IPS DF 6.9 (cell line): Measurements from ENCODE around the gene ETS2.
"Not testable (repeated sequence)": the region's sequence is repeated elsewhere in the genome, so short reads cannot be mapped to it uniquely, and the experiment has no call there.

ENCODE experiments used
- DNase-seq: peaks from one replicate; pipeline ENCODE4 v3.0.0-alpha.2; 2013; ENCODE audit warnings: low read depth, low spot score
- H3K27ac ChIP-seq: one replicate; pipeline ENCODE4 v1.5.1; 2013; ENCODE audit warnings: low read length, control low read depth
- H3K27me3 ChIP-seq: 2 replicates; pipeline ENCODE4 v1.6.1; 2013; ENCODE audit warnings: mild to moderate bottlenecking, low read length; ENCODE audit not compliant: control insufficient read depth, insufficient read depth
- H3K36me3 ChIP-seq: 2 replicates; pipeline ENCODE4 v1.6.1; 2013; ENCODE audit warnings: low read length; ENCODE audit not compliant: control insufficient read depth, insufficient read depth
- H3K4me1 ChIP-seq: 2 replicates; pipeline ENCODE4 v1.6.1; 2013; ENCODE audit warnings: low read length; ENCODE audit not compliant: control insufficient read depth, insufficient read depth
- H3K4me3 ChIP-seq: 2 replicates; pipeline ENCODE4 v1.5.1; 2013; ENCODE audit warnings: mild to moderate bottlenecking, low read length
- H3K9me3 ChIP-seq: 2 replicates; pipeline ENCODE4 v1.6.1; 2013; ENCODE audit warnings: low read length, inconsistent platforms; ENCODE audit not compliant: control insufficient read depth, insufficient read depth
- WGBS: extraction: QIAGEN DNeasy Blood & Tissue Kit; methylation state at CpG from one replicate; pipeline ENCODE4 v1.1.7; 2013; ENCODE audit warnings: mixed read lengths, missing lambda C conversion rate; ENCODE audit not compliant: insufficient read length, insufficient coverage; 5-methylcytosine and 5-hydroxymethylcytosine counted together

Gene ETS2

DNA sequence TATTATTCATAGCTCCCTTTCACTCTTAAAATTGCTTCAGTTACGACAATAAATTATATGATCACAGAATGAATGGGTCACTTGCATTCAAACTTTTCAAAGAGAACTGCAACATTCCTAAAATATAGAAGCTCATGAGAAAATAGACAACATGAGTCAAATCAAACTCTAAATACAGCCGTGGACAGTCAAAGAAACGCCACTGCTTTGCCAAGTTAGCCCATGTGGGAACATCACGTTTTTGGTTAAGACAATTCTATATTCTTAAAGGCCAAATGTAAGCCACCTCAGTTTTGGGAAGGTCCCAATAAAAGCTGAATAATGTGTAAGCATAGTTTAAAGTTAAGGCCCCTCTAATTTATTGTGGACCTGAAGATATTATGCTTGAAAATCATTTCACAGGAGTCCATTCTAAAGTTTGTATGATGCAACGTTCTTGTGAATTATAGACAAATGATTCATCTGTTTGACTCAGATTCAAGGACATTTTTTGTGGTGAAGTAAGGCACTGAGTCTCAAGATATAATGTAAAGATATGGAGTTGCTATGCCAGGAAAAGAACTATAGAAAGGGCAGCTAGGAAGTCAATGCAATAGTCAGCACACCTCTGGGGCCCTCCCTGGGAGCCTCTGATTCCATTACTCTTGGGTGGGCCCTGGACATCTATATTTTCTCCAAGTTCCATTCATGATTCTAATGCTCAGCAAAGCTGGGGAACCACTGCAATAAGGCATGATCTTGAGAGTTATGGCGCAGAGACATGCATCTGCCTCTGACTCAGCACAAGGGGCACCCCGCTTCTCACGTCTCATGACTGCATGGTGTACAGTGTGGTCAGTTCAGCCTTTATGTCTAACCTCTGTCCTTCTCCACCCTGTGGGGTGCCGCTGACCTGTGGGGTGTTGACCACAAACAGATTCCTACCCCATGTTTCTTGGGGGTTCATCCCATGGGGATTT is 33.9 kb downstream of the ETS2 start:
- Histone ChIP-seq H3K9me3 (no peaks in the 10 kb centered on the region), H3K27me3 (no peaks in the 10 kb centered on the region), H3K36me3 (no peaks in the 10 kb centered on the region), H3K27ac (no peak overlapping the region), H3K4me3 (no peak overlapping the region), H3K4me1 (no peaks in the 10 kb centered on the region; the same call in 1 of the 2 replicates)
- no peak for DNase-seq
- no CpG with 5 or more reads among the region's 9 CpGs for WGBS

DNA sequence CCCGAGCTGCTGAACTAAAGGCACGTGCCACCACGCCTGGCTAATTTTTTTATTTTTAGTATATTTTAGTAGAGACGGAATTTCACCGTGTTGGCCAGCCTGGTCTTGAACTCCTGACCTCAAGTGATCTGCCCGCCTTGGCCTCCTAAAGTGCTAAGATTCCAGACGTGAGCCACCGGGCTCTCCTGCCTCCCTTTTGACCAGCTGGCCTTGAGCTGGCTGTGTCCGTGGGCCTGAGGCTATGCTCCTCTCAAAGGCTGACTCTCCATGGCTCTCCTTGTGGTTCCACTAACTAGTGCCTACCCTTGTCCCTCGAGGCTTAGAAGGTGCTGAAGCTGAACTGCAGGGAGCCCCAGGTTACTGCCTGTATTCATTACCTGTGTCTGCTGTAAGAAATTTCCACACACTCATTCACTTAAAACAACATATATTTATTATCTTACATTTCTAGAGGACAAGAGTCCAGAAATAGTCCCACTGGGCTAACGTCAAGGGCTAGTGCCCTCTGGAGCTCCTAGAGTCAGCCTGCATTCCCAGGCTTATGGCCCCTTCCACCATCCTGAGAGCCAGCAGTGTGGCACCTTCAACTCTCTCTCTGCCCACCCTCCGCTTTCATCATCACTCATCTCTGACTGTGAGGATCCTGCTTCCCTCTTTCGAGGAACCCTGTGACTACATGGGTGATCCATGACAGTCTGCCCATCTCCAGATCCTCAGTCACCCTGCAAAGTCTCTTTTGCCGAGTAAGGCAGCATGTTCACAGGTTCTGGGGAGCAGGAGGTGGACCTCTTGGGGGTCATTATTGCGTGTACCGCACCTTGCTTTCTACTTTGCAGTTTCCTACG is 34.9 kb downstream of the ETS2 start:
- H3K27me3 ChIP-seq, result no peaks in the 10 kb centered on the region
- no peak for DNase-seq
- no peaks in the 10 kb centered on the region for H3K36me3 ChIP-seq
- H3K4me3 ChIP-seq, result no peak overlapping the region
- WGBS, result no CpG with 5 or more reads among the region's 17 CpGs
- no peak overlapping the region for H3K27ac ChIP-seq
- H3K9me3 ChIP-seq, result no peaks in the 10 kb centered on the region
- H3K4me1 ChIP-seq, result no peaks in the 10 kb centered on the region

DNA sequence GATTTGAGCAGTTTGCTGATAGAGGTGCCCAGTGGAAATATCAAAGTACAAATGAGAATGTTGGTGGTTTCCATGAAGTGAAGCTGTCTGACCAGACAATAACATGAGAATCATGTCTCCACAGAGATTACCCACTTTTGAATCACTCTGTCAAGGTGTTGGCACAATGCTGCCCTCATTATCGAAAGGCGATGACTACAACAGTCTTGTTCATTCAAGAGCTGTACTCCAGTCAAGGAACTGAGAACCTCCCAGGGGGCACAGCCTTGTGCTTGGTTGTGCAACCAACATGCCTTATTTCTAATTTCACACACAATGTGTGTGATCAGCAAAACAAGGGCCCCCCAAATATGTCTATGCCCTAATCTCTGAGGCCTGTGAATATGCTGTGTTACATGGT is 35.7 kb downstream of the ETS2 start:
- no peaks in the 10 kb centered on the region for H3K9me3 ChIP-seq
- WGBS, result no CpG with 5 or more reads among the region's 2 CpGs

DNA sequence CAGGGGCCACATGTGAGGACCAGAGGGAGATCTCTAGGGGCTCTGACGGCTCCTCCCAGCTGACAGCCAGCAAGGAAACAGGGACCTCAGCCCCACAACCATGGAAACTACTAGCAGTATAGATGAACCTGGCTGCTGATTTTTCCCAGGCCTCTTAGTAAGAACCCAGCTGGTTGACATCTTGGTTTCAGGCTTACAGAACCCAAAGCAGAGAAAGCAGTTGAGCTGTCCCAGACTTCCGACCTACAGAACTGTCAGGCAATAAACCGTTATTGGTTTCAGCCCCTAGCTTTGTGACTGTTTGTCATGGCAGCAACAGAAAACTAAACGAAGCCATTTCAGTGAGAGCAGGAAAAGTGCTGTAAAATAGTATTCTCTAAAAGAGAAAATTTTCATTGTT is 36.4 kb downstream of the ETS2 start:
- no peaks in the 10 kb centered on the region for H3K9me3 ChIP-seq
- H3K36me3 ChIP-seq, result no peaks in the 10 kb centered on the region
- no peak overlapping the region for H3K4me3 ChIP-seq
- DNase-seq, result no peak
- no peak overlapping the region for H3K27ac ChIP-seq
- no CpG with 5 or more reads among the region's 4 CpGs for WGBS
- H3K4me1 ChIP-seq, result no peaks in the 10 kb centered on the region
- H3K27me3 ChIP-seq, result no peaks in the 10 kb centered on the region

More for the DNA sequence above, 35.7 kb downstream of the ETS2 start:
- no peaks in the 10 kb centered on the region for H3K4me1 ChIP-seq
- no peak overlapping the region for H3K4me3 ChIP-seq
- no peak for DNase-seq
- no peak overlapping the region for H3K27ac ChIP-seq
- H3K27me3 ChIP-seq, result no peaks in the 10 kb centered on the region
- H3K36me3 ChIP-seq, result no peaks in the 10 kb centered on the region

DNA sequence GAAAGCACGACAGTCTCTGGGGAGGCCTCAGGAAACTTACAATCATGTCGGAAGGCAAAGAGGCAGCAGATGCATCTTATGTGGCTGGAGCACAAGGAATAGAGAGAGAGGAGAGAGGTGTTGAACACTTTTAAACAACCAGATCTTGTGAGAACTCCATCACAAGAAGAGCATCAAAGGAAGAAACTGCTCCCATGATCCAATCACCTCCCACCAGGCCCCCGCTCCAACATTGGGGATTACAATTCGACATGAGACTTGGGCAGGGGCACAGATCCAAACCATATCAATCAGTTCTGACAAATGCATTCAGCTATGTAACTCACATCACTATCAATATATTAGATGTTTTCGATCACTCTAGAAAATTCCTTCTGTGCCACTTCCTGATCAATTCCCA is 37.6 kb downstream of the ETS2 start:
- WGBS, result no CpG with 5 or more reads among the region's 5 CpGs

DNA sequence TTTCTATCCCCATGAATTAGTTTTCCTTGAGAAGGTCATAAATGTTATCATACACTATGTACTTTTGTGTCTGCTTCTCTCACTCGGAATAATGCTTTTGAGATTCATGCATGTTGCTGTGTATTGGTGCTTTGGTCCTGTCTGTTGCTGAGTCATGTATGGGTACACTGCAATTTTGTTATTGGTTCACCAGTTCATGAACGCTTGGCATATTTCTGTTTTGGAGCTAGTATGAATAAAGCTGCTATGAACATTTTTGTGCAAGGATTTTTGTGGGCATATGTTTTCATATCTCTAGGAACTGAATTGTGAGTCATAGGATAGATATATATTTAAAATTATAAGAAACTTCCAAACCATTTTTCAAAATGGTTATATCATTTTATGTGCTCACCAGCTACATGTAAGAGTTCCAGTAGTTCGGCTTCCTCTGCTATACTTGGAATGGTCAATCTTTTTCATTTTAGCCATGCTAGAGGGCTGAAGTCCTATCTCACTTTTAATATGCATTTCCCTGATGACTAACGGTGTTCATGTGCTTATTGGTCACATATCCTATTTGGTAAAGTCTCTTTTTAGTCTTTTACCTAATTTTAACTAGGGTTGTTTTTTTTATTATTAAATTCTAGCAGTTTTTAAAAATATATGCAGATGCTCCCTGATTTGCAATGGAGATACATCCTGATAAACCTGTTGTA is 38.2 kb downstream of the ETS2 start:
- H3K4me3 ChIP-seq, result no peak overlapping the region
- H3K27ac ChIP-seq, result no peak overlapping the region
- no CpG with 5 or more reads among the region's 4 CpGs for WGBS
- no peaks in the 10 kb centered on the region for H3K9me3 ChIP-seq
- no peaks in the 10 kb centered on the region for H3K27me3 ChIP-seq
- H3K36me3 ChIP-seq, result no peaks in the 10 kb centered on the region
- no peak for DNase-seq
- no peaks in the 10 kb centered on the region for H3K4me1 ChIP-seq

More for the DNA sequence above, 37.6 kb downstream of the ETS2 start:
- H3K4me1 ChIP-seq, result no peaks in the 10 kb centered on the region
- no peaks in the 10 kb centered on the region for H3K36me3 ChIP-seq
- DNase-seq, result no peak
- no peak overlapping the region for H3K27ac ChIP-seq
- no peaks in the 10 kb centered on the region for H3K27me3 ChIP-seq
- H3K4me3 ChIP-seq, result no peak overlapping the region
- H3K9me3 ChIP-seq, result no peaks in the 10 kb centered on the region

DNA sequence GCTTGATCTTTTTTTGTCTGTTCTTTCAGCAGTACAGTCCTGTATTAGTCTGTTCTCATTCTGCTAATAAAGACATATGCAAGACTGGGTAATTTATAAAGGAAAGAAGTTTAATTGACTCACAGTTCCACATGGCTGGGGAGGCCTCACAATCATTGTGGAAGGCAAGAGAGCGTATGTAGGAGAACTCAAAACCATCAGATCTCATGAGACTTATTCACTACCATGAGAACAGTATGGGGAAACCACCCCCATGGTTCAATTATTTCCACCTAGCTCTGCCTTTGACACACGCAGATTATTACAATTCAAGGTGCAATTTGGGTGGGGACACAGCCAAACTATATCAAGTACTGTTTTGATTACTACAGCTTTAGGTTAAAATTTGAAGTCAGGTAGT is 39.6 kb downstream of the ETS2 start:
- H3K27me3 ChIP-seq, H3K27ac ChIP-seq, H3K9me3 ChIP-seq, H3K4me1 ChIP-seq, H3K4me3 ChIP-seq, DNase-seq, H3K36me3 ChIP-seq: not testable (repeated sequence)
- no CpG with 5 or more reads among the region's 2 CpGs for WGBS

DNA sequence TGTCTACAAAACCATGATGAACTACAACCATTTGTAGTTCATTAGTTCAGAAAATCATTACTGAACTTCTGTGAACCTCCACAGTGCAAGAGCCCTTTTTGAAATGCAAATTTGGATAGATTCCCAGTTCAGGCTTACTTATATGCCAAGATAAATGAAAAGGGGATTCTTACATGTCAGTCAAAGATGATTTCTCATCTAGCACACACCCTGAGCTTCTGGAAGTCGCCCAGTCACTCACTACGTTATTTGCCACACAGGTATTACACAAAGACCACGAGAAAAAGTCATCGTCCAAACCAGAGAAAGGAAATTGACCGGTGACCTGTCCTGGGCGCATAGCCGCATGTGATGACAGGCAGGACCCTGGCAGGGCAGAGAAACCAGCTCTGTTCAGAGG is 41.8 kb downstream of the ETS2 start:
- no peaks in the 10 kb centered on the region for H3K36me3 ChIP-seq
- H3K9me3 ChIP-seq, result no peaks in the 10 kb centered on the region
- H3K4me3 ChIP-seq, result no peak overlapping the region
- WGBS, result no CpG with 5 or more reads among the region's 7 CpGs
- H3K27me3 ChIP-seq, result no peaks in the 10 kb centered on the region
- no peaks in the 10 kb centered on the region for H3K4me1 ChIP-seq
- no peak overlapping the region for H3K27ac ChIP-seq
- DNase-seq, result no peak

DNA sequence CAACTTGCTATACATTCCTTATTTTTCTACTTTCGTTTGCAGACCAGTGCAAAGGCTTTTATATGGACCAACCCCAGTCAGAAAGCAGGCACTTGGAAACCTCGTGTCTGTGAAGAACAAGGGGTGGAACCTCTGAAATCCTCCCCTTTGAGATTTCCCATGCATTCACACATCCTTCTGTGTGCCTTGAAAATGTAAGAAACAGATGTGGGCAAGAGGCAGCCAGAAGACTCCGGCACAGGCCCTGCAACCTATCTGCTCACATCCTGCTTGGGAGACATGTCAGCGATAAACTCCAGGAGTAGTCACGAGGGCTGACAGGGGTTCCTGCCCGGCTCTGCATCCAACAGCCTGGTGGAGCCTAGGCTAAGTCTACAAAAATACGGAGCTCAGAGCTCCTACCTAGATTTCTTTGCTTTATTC is 42.5 kb downstream of the ETS2 start:
- H3K36me3 ChIP-seq, result no peaks in the 10 kb centered on the region
- no peaks in the 10 kb centered on the region for H3K9me3 ChIP-seq
- no CpG with 5 or more reads among the region's 7 CpGs for WGBS
- no peaks in the 10 kb centered on the region for H3K4me1 ChIP-seq
- no peak overlapping the region for H3K27ac ChIP-seq
- no peaks in the 10 kb centered on the region for H3K27me3 ChIP-seq
- DNase-seq, result no peak
- no peak overlapping the region for H3K4me3 ChIP-seq

DNA sequence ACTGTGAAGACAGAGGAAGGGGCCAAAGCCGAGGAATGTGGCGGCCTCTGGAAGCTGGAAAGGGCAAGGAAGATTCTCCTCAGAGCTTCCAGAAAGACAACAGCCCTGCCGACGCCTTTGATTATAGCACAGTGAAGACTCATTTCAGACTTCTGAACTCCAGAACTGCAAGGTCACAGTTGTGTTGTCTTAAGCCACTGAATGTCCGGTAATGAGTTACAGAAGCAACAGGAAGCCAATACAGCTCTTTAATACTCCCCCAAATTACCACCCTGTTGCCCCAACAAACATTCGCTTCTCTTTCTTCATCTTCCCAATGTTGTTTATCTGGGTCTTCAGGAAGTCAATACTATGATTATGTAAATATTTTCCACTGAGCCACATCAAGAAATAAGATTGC is 44.0 kb downstream of the ETS2 start:
- Histone ChIP-seq H3K27me3 (no peaks in the 10 kb centered on the region), H3K4me3 (no peak overlapping the region), H3K27ac (no peak overlapping the region), H3K9me3 (no peaks in the 10 kb centered on the region), H3K36me3 (no peaks in the 10 kb centered on the region), H3K4me1 (no peaks in the 10 kb centered on the region)
- WGBS, result no CpG with 5 or more reads among the region's 6 CpGs
- DNase-seq, result no peak
